Parathyroid adenoma (tissue), 2 donors: ENCODE data around the gene MIB1.
A peak's percentile ranks its signal among the peaks of the same experiment; 100 is the strongest.

ENCODE experiments used
- H2AFZ ChIP-seq: fragments of 300-600 bp; sonication (generic); one replicate; pipeline ENCODE4 v1.7.0; 2017; ENCODE audit warnings: antibody characterized with exemption, mild to moderate bottlenecking
- H3K27ac ChIP-seq: fragments of 300-600 bp; sonication (generic); one replicate; pipeline ENCODE4 v1.7.0; 2017
- H3K27me3 ChIP-seq: fragments of 300-600 bp; sonication (generic); one replicate; pipeline ENCODE4 v1.7.0; 2017; ENCODE audit warnings: low read length; ENCODE audit not compliant: control insufficient read depth, insufficient read depth
- H3K36me3 ChIP-seq: fragments of 300-600 bp; sonication (generic); one replicate; pipeline ENCODE4 v1.7.0; 2017; ENCODE audit warnings: low read length; ENCODE audit not compliant: control insufficient read depth, insufficient read depth
- H3K4me1 ChIP-seq: fragments of 300-600 bp; sonication (generic); one replicate; pipeline ENCODE4 v1.7.0; 2017; ENCODE audit warnings: control low read depth
- H3K4me2 ChIP-seq: fragments of 300-600 bp; sonication (generic); one replicate; pipeline ENCODE4 v1.7.0; 2017; ENCODE audit warnings: low read length
- H3K4me3 ChIP-seq: fragments of 300-600 bp; sonication (generic); one replicate; pipeline ENCODE4 v1.7.0; 2017; ENCODE audit warnings: low read depth, low read length
- H3K79me2 ChIP-seq: fragments of 300-600 bp; sonication (generic); one replicate; pipeline ENCODE4 v1.7.0; 2017; ENCODE audit warnings: control low read depth
- H3K9ac ChIP-seq: fragments of 300-600 bp; sonication (generic); one replicate; pipeline ENCODE4 v1.7.0; 2017; ENCODE audit warnings: mild to moderate bottlenecking
- H3K9me3 ChIP-seq: fragments of 300-600 bp; sonication (generic); one replicate; pipeline ENCODE4 v1.7.0; 2017; ENCODE audit warnings: low read length; ENCODE audit not compliant: control insufficient read depth
- CTCF ChIP-seq: fragments of 300-600 bp; sonication (generic); IDR thresholded peaks from one replicate; pipeline ENCODE4 v1.7.0; 2017; ENCODE audit warnings: antibody characterized with exemption, mild to moderate bottlenecking
- donor health status: primary hyperparathyroidism.

The MIB1 gene

GRCh38 chr18:21896732-21897336, 156.2 kb downstream of the MIB1 start:
- Histone ChIP-seq H3K4me3 (no peak overlapping the region), H3K9me3 (no peaks in the 10 kb centered on the region), H2AFZ (no peak overlapping the region), H3K4me2 (no peak overlapping the region), H3K27me3 (no peaks in the 10 kb centered on the region), H3K36me3 (no peaks in the 10 kb centered on the region), H3K9ac (no peak overlapping the region), H3K4me1 (no peaks in the 10 kb centered on the region), H3K79me2 (no peaks in the 10 kb centered on the region), H3K27ac (no peak overlapping the region)
- no peak for TF ChIP-seq CTCF

GRCh38 chr18:21897811-21898210, 157.2 kb downstream of the MIB1 start:
- Histone ChIP-seq H3K4me2 (no peak overlapping the region), H3K9ac (no peak overlapping the region), H3K27ac (no peak overlapping the region), H3K9me3 (no peaks in the 10 kb centered on the region), H3K27me3 (no peaks in the 10 kb centered on the region), H3K36me3 (no peaks in the 10 kb centered on the region), H3K79me2 (no peaks in the 10 kb centered on the region), H2AFZ (no peak overlapping the region), H3K4me1 (no peaks in the 10 kb centered on the region), H3K4me3 (no peak overlapping the region)
- peak; percentile 42 for TF ChIP-seq CTCF

GRCh38 chr18:21900605-21901352, 160.2 kb downstream of the MIB1 start:
- Histone ChIP-seq H2AFZ (no peak overlapping the region), H3K27ac (no peak overlapping the region), H3K79me2 (no peaks in the 10 kb centered on the region), H3K9me3 (no peaks in the 10 kb centered on the region), H3K4me1 (no peaks in the 10 kb centered on the region), H3K9ac (no peak overlapping the region), H3K4me2 (no peak overlapping the region), H3K27me3 (no peaks in the 10 kb centered on the region), H3K36me3 (no peaks in the 10 kb centered on the region), H3K4me3 (no peak overlapping the region)
- no peak for TF ChIP-seq CTCF

- Histone ChIP-seq H3K79me2 (no peaks in the 10 kb centered on the region), H2AFZ (no peak overlapping the region), H3K9ac (no peak overlapping the region), H3K9me3 (no peaks in the 10 kb centered on the region), H3K27ac (no peak overlapping the region), H3K4me2 (no peak overlapping the region), H3K36me3 (no peaks in the 10 kb centered on the region), H3K4me1 (no peaks in the 10 kb centered on the region), H3K4me3 (no peak overlapping the region), H3K27me3 (no peaks in the 10 kb centered on the region)
- no peak for TF ChIP-seq CTCF
Measured at GRCh38 chr18:21901423-21901945, 160.9 kb downstream of the MIB1 start.
